H9 (cell line): ENCODE data around the gene ARMC2. TPM values are rescaled to one million over a fixed set of nuclear protein-coding genes. Genes with fewer than 3 reads are reported as not detected.
A peak's percentile ranks its signal among the peaks of the same experiment; 100 is the strongest.

Experiments
- DNase-seq: peaks from one replicate; pipeline ENCODE4 v3.0.0-alpha.2; 2017
- H2AFZ ChIP-seq: one replicate; pipeline ENCODE4 v1.6.1; 2013; ENCODE audit warnings: mild to moderate bottlenecking, low read length, control low read depth, moderate library complexity
- H2AK5ac ChIP-seq: 2 replicates; pipeline ENCODE4 v1.6.1; 2013; ENCODE audit warnings: low read length, control low read depth, mixed read lengths; ENCODE audit not compliant: insufficient read length
- H2BK120ac ChIP-seq: one replicate; pipeline ENCODE4 v1.6.1; 2013; ENCODE audit warnings: low read depth, mild to moderate bottlenecking, low read length, control low read depth, inconsistent platforms; ENCODE audit not compliant: poor library complexity, severe bottlenecking
- H2BK12ac ChIP-seq: 2 replicates; pipeline ENCODE4 v1.6.1; 2013; ENCODE audit warnings: low read length, control low read depth, mixed read lengths, low read depth; ENCODE audit not compliant: insufficient read length
- H2BK15ac ChIP-seq: 2 replicates; pipeline ENCODE4 v1.6.1; 2013; ENCODE audit warnings: low read depth, low read length, control low read depth
- H2BK20ac ChIP-seq: one replicate; pipeline ENCODE4 v1.6.1; 2013; ENCODE audit warnings: low read depth, mild to moderate bottlenecking, low read length, control low read depth, inconsistent platforms; ENCODE audit not compliant: poor library complexity, severe bottlenecking
- H2BK5ac ChIP-seq: 2 replicates; pipeline ENCODE4 v1.6.1; 2013; ENCODE audit warnings: low read length, control low read depth, mixed read lengths; ENCODE audit not compliant: insufficient read length
- H3K14ac ChIP-seq: 2 replicates; pipeline ENCODE4 v1.6.1; 2013; ENCODE audit warnings: low read length, control low read depth; ENCODE audit not compliant: insufficient read depth
- H3K18ac ChIP-seq: 2 replicates; pipeline ENCODE4 v1.6.1; 2013; ENCODE audit warnings: low read depth, mild to moderate bottlenecking, mixed read lengths, low read length, control low read depth; ENCODE audit not compliant: insufficient read length
- H3K23ac ChIP-seq: 2 replicates; pipeline ENCODE4 v1.6.1; 2013; ENCODE audit warnings: low read length, control low read depth, mixed read lengths, low read depth; ENCODE audit not compliant: insufficient read length
- H3K23me2 ChIP-seq: 2 replicates; pipeline ENCODE4 v1.6.1; 2013; ENCODE audit warnings: low read depth, mild to moderate bottlenecking, mixed read lengths, low read length, control low read depth; ENCODE audit not compliant: insufficient read length, poor library complexity, severe bottlenecking
- H3K27ac ChIP-seq: 2 replicates; pipeline ENCODE4 v1.5.1; 2013; ENCODE audit warnings: low read length, control low read depth, mixed read lengths, low read depth; ENCODE audit not compliant: insufficient read length
- H3K27me3 ChIP-seq: 2 replicates; pipeline ENCODE4 v1.6.1; 2013; ENCODE audit warnings: low read length, control low read depth, inconsistent platforms; ENCODE audit not compliant: insufficient read depth
- H3K4ac ChIP-seq: 2 replicates; pipeline ENCODE4 v1.6.1; 2013; ENCODE audit warnings: low read depth, mild to moderate bottlenecking, control low read depth, inconsistent platforms, low read length, moderate library complexity
- H3K4me1 ChIP-seq: 2 replicates; pipeline ENCODE4 v1.6.1; 2013; ENCODE audit warnings: low read length, control low read depth, inconsistent platforms; ENCODE audit not compliant: insufficient read depth
- H3K4me2 ChIP-seq: 2 replicates; pipeline ENCODE4 v1.6.1; 2013; ENCODE audit warnings: low read length, control low read depth, mixed read lengths; ENCODE audit not compliant: insufficient read length, insufficient read depth
- H3K56ac ChIP-seq: 2 replicates; pipeline ENCODE4 v1.6.1; 2013; ENCODE audit warnings: low read depth, mild to moderate bottlenecking, mixed read lengths, low read length, control low read depth; ENCODE audit not compliant: insufficient read length
- H3K79me1 ChIP-seq: 2 replicates; pipeline ENCODE4 v1.6.1; 2013; ENCODE audit warnings: low read depth, mild to moderate bottlenecking, moderate library complexity, low read length, control low read depth, inconsistent platforms; ENCODE audit not compliant: insufficient read depth, poor library complexity, severe bottlenecking
- H3K79me2 ChIP-seq: 2 replicates; pipeline ENCODE4 v1.6.1; 2013; ENCODE audit warnings: low read length, control low read depth, inconsistent platforms; ENCODE audit not compliant: insufficient read depth
- H3K9ac ChIP-seq: 2 replicates; pipeline ENCODE4 v1.6.1; 2013; ENCODE audit warnings: low read length, control low read depth, mixed read lengths; ENCODE audit not compliant: insufficient read length; ENCODE audit errors: extremely low read depth
- H3K9me3 ChIP-seq: one replicate; pipeline ENCODE4 v1.6.1; 2013; ENCODE audit warnings: low read depth, low read length, inconsistent platforms; ENCODE audit not compliant: control insufficient read depth
- H3T11ph ChIP-seq: one replicate; pipeline ENCODE4 v1.6.1; 2013; ENCODE audit warnings: mild to moderate bottlenecking, low read length, control low read depth, inconsistent platforms
- H4K20me1 ChIP-seq: one replicate; pipeline ENCODE4 v1.6.1; 2013; ENCODE audit not compliant: control insufficient read depth, insufficient read length, insufficient read depth
- H4K5ac ChIP-seq: 2 replicates; pipeline ENCODE4 v1.6.1; 2013; ENCODE audit warnings: low read depth, mild to moderate bottlenecking, mixed read lengths, low read length, control low read depth; ENCODE audit not compliant: insufficient read length
- H4K8ac ChIP-seq: replicated peaks from 2 replicates; pipeline ENCODE4 v1.6.1; 2013; ENCODE audit warnings: low read length, control low read depth, mixed read lengths, low read depth; ENCODE audit not compliant: insufficient read length
- H4K91ac ChIP-seq: 2 replicates; pipeline ENCODE4 v1.6.1; 2013; ENCODE audit warnings: low read depth, mild to moderate bottlenecking, moderate library complexity, mixed read lengths, low read length, control low read depth; ENCODE audit not compliant: insufficient read length
- H3K27ac Mint-ChIP-seq, 3 experiments: 2 replicates in 2 of 3; 3 replicates in 1 of 3; pipeline ENCODE4 v1.8.0; 2020 to 2021; ENCODE audit warnings: mixed read lengths in 3 of 3, mild to moderate bottlenecking in 1 of 3, moderate library complexity in 1 of 3
- H3K27me3 Mint-ChIP-seq: 2 replicates; pipeline ENCODE4 v1.8.0; 2021; ENCODE audit warnings: low read depth, mild to moderate bottlenecking, moderate library complexity, mixed read lengths
- H3K36me3 Mint-ChIP-seq, 3 experiments: 2 replicates in 2 of 3; 3 replicates in 1 of 3; pipeline ENCODE4 v1.8.0; 2020 to 2021; ENCODE audit warnings: low read depth in 3 of 3, mixed read lengths in 3 of 3; ENCODE audit not compliant: insufficient read depth in 1 of 3
- H3K4me1 Mint-ChIP-seq, 2 experiments: 2 replicates each; pipeline ENCODE4 v1.8.0; 2020; ENCODE audit warnings: mixed read lengths in 2 of 2
- H3K4me3 Mint-ChIP-seq, 2 experiments: 2 replicates in 1 of 2; 3 replicates in 1 of 2; pipeline ENCODE4 v1.8.0; 2020 to 2021; ENCODE audit warnings: mild to moderate bottlenecking in 2 of 2, mixed read lengths in 2 of 2, moderate library complexity in 1 of 2
- H3K9me3 Mint-ChIP-seq, 2 experiments: 2 replicates in 1 of 2; 3 replicates in 1 of 2; pipeline ENCODE4 v1.8.0; 2020; ENCODE audit warnings: mild to moderate bottlenecking in 2 of 2, mixed read lengths in 2 of 2, moderate library complexity in 1 of 2
- WGBS: extraction: QIAGEN DNeasy Blood & Tissue Kit; methylation state at CpG from one replicate; pipeline ENCODE4 v1.1.7; 2013; ENCODE audit warnings: missing lambda C conversion rate, low lambda C conversion rate, mixed read lengths; ENCODE audit not compliant: insufficient read length; ENCODE audit errors: extremely low coverage; 5-methylcytosine and 5-hydroxymethylcytosine counted together
- total RNA-seq: library from RNA; stranded (reverse); gene quantifications from 2 replicates; pipeline ENCODE4 v1.2.1, GENCODE V29; 2021
- TF ChIP-seq, protein P1 (sequence below): fragments of 200-600 bp; sonication (generic); conservative IDR thresholded peaks from 3 replicates; pipeline ENCODE4 v1.8.0; 2021; ENCODE audit warnings: antibody characterized with exemption, mild to moderate bottlenecking

The ARMC2 gene
- total RNA-seq, 1 experiment from 2014 or later: 2.8 TPM

DNA sequence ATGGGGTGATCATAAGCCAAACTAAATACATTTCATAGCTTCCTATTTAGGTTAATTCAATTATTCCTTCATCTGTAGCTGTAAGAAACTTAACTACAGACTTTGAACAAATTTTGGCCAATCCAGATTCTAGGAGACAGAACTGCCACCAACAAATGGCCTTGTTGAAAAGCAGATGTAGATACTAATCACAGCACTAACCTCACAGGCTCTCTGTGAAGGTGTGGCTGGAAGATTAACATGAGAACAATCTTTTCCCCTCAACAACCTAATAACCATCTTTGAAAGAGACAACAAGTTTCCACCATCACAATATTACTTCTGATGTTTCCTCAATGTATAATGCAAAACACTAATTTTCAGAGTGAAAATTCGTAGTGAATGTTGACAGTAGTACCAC, 158.6 kb downstream of the ARMC2 start:
- Histone ChIP-seq H2BK12ac (no peak overlapping the region), H3K23me2 (peaks cover 4% of the 10 kb centered on the region), H3K79me2 (no peaks in the 10 kb centered on the region; the same call in 1 of the 2 replicates), H2AFZ (no peak overlapping the region), H3K4me1 (no peaks in the 10 kb centered on the region), H2AK5ac (no peak overlapping the region), H3K9me3 (no peaks in the 10 kb centered on the region), H2BK5ac (no peak overlapping the region), H3K23ac (no peak overlapping the region), H3T11ph (no peak overlapping the region), H3K79me1 (no peaks in the 10 kb centered on the region), H2BK120ac (no peak overlapping the region), H2BK15ac (no peak overlapping the region), H3K27me3 (no peaks in the 10 kb centered on the region), H4K20me1 (no peaks in the 10 kb centered on the region), H3K27ac (no peak overlapping the region), H3K14ac (no peak overlapping the region), H3K18ac (no peak overlapping the region), H3K9ac (no peak overlapping the region), H3K56ac (no peak overlapping the region), H3K4ac (no peak overlapping the region), H3K4me2 (no peak overlapping the region), H4K8ac (no peak overlapping the region), H2BK20ac (no peak overlapping the region), H4K91ac (no peak overlapping the region), H4K5ac (no peak overlapping the region)
- Mint-ChIP-seq H3K27ac (peak overlapping the region in 1 of 3 experiments; percentile 83; a peak in 2 of 7 replicates), H3K9me3 (no peaks in the 10 kb centered on the region), H3K27me3 (no peaks in the 10 kb centered on the region), H3K4me1 (peaks cover 25 to 29% of the 10 kb centered on the region in 2 experiments), H3K4me3 (no peak overlapping the region), H3K36me3 (no peaks in the 10 kb centered on the region)
- no peak for DNase-seq
- TF ChIP-seq, protein P1, sequence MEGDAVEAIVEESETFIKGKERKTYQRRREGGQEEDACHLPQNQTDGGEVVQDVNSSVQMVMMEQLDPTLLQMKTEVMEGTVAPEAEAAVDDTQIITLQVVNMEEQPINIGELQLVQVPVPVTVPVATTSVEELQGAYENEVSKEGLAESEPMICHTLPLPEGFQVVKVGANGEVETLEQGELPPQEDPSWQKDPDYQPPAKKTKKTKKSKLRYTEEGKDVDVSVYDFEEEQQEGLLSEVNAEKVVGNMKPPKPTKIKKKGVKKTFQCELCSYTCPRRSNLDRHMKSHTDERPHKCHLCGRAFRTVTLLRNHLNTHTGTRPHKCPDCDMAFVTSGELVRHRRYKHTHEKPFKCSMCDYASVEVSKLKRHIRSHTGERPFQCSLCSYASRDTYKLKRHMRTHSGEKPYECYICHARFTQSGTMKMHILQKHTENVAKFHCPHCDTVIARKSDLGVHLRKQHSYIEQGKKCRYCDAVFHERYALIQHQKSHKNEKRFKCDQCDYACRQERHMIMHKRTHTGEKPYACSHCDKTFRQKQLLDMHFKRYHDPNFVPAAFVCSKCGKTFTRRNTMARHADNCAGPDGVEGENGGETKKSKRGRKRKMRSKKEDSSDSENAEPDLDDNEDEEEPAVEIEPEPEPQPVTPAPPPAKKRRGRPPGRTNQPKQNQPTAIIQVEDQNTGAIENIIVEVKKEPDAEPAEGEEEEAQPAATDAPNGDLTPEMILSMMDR: no peak
- no CpG with 5 or more reads among the region's 1 CpG for WGBS
